Activated CD4-positive, alpha-beta memory T cell treated with anti-CD3 and anti-CD28 coated beads, Interleukin-2, amount 10 ng/mL, durations not matched to agents 7 days and 5 days (primary cell): ENCODE results near the gene C1orf74. TPM values are rescaled to one million over a fixed set of nuclear protein-coding genes. Genes with fewer than 3 reads are reported as not detected.

Experiments
- CTCF ChIA-PET: fragments of 350-600 bp; sonication (Branson Sonifier 250); formaldehyde crosslinking; loops from one replicate; lab custom pipeline; 2021; ENCODE audit warnings: antibody characterized with exemption, inconsistent platforms; lab: Charles Lee
- POLR2A ChIA-PET: fragments of 350-600 bp; sonication (Branson Sonifier 250); formaldehyde crosslinking; loops from one replicate; lab custom pipeline; 2021; ENCODE audit warnings: antibody characterized with exemption; lab: Charles Lee
- DNase-seq: peaks from one replicate; pipeline ENCODE4 v3.0.0-alpha.2; 2020
- H3K27ac Mint-ChIP-seq: one replicate; pipeline ENCODE4 v1.8.0; 2021; ENCODE audit warnings: mild to moderate bottlenecking, mixed read lengths
- H3K27me3 Mint-ChIP-seq: one replicate; pipeline ENCODE4 v1.8.0; 2021; ENCODE audit warnings: mixed read lengths
- H3K36me3 Mint-ChIP-seq: one replicate; pipeline ENCODE4 v1.8.0; 2021; ENCODE audit warnings: low read depth, mixed read lengths
- H3K4me1 Mint-ChIP-seq: one replicate; pipeline ENCODE4 v1.8.0; 2021; ENCODE audit warnings: mixed read lengths
- H3K4me3 Mint-ChIP-seq: one replicate; pipeline ENCODE4 v1.8.0; 2021; ENCODE audit warnings: mild to moderate bottlenecking, mixed read lengths
- H3K9me3 Mint-ChIP-seq: one replicate; pipeline ENCODE4 v1.8.0; 2021; ENCODE audit warnings: mixed read lengths
- total RNA-seq, 2 experiments: library from RNA; stranded (reverse); gene quantifications; one replicate each; pipeline ENCODE4 v1.2.3, GENCODE V29; 2021

The C1orf74 gene
- total RNA-seq, 2 experiments from 2014 or later = 2.1 to 2.2 TPM

- Mint-ChIP-seq H3K36me3 (peaks cover 26% of the 10 kb centered on the region), H3K9me3 (no peaks in the 10 kb centered on the region), H3K27ac (no peak overlapping the region), H3K4me1 (peaks cover 48% of the 10 kb centered on the region), H3K27me3 (no peaks in the 10 kb centered on the region), H3K4me3 (no peak overlapping the region)
- DNase-seq = no peak
- ChIA-PET CTCF (interaction anchor here (1.1 to 5.8 kb wide), 10 partner anchors 10 to 201 kb away, joined by 4 to 115 read pairs (median 12); partner anchors contain the start of genes C1orf74 and TRAF3IP3), POLR2A (interaction anchor here (0.6 to 20.7 kb wide), 11 partner anchors 13 to 606 kb away, joined by 3 to 799 read pairs (median 7); partner anchors contain the start of genes C1orf74, G0S2, TRAF3IP3 and UTP25)
Observed at GRCh38 chr1:209767706-209768105, 16.7 kb downstream of the C1orf74 start.

- Mint-ChIP-seq H3K4me3 (peak overlapping the region; percentile 23), H3K36me3 (peaks cover 32% of the 10 kb centered on the region), H3K27me3 (no peaks in the 10 kb centered on the region), H3K27ac (no peak overlapping the region), H3K4me1 (peaks cover 54% of the 10 kb centered on the region), H3K9me3 (no peaks in the 10 kb centered on the region)
- ChIA-PET POLR2A (interaction anchor here (1.2 to 20.7 kb wide), 4 partner anchors 12 to 81 kb away, joined by 4 to 799 read pairs (median 114); partner anchors contain the start of genes C1orf74 and TRAF3IP3), CTCF (interaction anchor here (1.5 to 5.8 kb wide), 6 partner anchors 9 to 201 kb away, joined by 3 to 115 read pairs (median 12); partner anchors contain the start of gene TRAF3IP3)
- no peak for DNase-seq
Observed at GRCh38 chr1:209767096-209767495, 17.3 kb downstream of the C1orf74 start.

- H3K4me3 Mint-ChIP-seq = peak overlapping the region; percentile 56
- H3K27me3 Mint-ChIP-seq = no peaks in the 10 kb centered on the region
- ChIA-PET POLR2A (interaction anchor here (0.5 to 20.7 kb wide), 5 partner anchors 11 to 197 kb away, joined by 3 to 799 read pairs (median 3); partner anchors contain the start of genes C1orf74, TRAF3IP3 and UTP25), CTCF (interaction anchor here (1.6 to 5.8 kb wide), 4 partner anchors 8 to 200 kb away, joined by 3 to 115 read pairs (median 54); partner anchors contain the start of gene TRAF3IP3)
- H3K4me1 Mint-ChIP-seq = peaks cover 64% of the 10 kb centered on the region
- DNase-seq = no peak
- no peak overlapping the region for H3K27ac Mint-ChIP-seq
- peaks cover 42% of the 10 kb centered on the region for H3K36me3 Mint-ChIP-seq
- no peaks in the 10 kb centered on the region for H3K9me3 Mint-ChIP-seq
Observed at GRCh38 chr1:209766051-209766450, 18.3 kb downstream of the C1orf74 start.

GRCh38 chr1:209761011-209761635 is 23.2 kb downstream of the C1orf74 start:
- H3K36me3 Mint-ChIP-seq = peaks cover 91% of the 10 kb centered on the region
- H3K4me3 Mint-ChIP-seq = peak overlapping the region; percentile 58
- H3K27me3 Mint-ChIP-seq = no peaks in the 10 kb centered on the region
- POLR2A ChIA-PET = interaction anchor here (1.2 to 15.2 kb wide), 4 partner anchors 9 to 23 kb away, joined by 3 to 799 read pairs (median 12); partner anchors contain the start of gene C1orf74
- H3K27ac Mint-ChIP-seq = peak overlapping the region; percentile 50
- peaks cover 77% of the 10 kb centered on the region for H3K4me1 Mint-ChIP-seq
- CTCF ChIA-PET = interaction anchor here (1.0 to 6.8 kb wide), 4 partner anchors 7 to 195 kb away, joined by 3 to 98 read pairs (median 7); no protein-coding TSS in a partner anchor
- H3K9me3 Mint-ChIP-seq = no peaks in the 10 kb centered on the region
- DNase-seq = no peak

GRCh38 chr1:209759829-209760359 is 24.5 kb downstream of the C1orf74 start:
- Mint-ChIP-seq H3K36me3 (peaks cover 93% of the 10 kb centered on the region), H3K27me3 (no peaks in the 10 kb centered on the region), H3K4me3 (peak overlapping the region; percentile 47), H3K9me3 (no peaks in the 10 kb centered on the region), H3K4me1 (peaks cover 76% of the 10 kb centered on the region), H3K27ac (peak overlapping the region; percentile 24)
- POLR2A ChIA-PET = interaction anchor here (1.2 to 15.2 kb wide), 4 partner anchors 8 to 25 kb away, joined by 3 to 799 read pairs (median 12); partner anchors contain the start of gene C1orf74
- CTCF ChIA-PET = interaction anchor here (1.6 to 6.8 kb wide), 3 partner anchors 8 to 12 kb away, joined by 9 to 98 read pairs (median 25); no protein-coding TSS in a partner anchor
- no peak for DNase-seq

- POLR2A ChIA-PET = interaction anchor here (0.7 to 15.2 kb wide), 3 partner anchors 9 to 26 kb away, joined by 3 to 799 read pairs (median 19); partner anchors contain the start of gene C1orf74
- Mint-ChIP-seq H3K4me1 (peaks cover 76% of the 10 kb centered on the region), H3K36me3 (peaks cover 81% of the 10 kb centered on the region), H3K27ac (peak overlapping the region; percentile 96), H3K9me3 (no peaks in the 10 kb centered on the region), H3K27me3 (no peaks in the 10 kb centered on the region), H3K4me3 (peak overlapping the region; percentile 97)
- no peak for DNase-seq
- CTCF ChIA-PET = interaction anchor here (0.9 to 6.8 kb wide), 3 partner anchors 10 to 26 kb away, joined by 3 to 98 read pairs (median 25); partner anchors contain the start of gene C1orf74
Observed at GRCh38 chr1:209758400-209758799, 26.0 kb downstream of the C1orf74 start.

- peak overlapping the region; percentile 97 for H3K4me3 Mint-ChIP-seq
- no peaks in the 10 kb centered on the region for H3K9me3 Mint-ChIP-seq
- peaks cover 75% of the 10 kb centered on the region for H3K4me1 Mint-ChIP-seq
- CTCF ChIA-PET = interaction anchor here (0.9 to 6.8 kb wide), 6 partner anchors 9 to 190 kb away, joined by 3 to 98 read pairs (median 6); partner anchors contain the start of gene UTP25
- peaks cover 66% of the 10 kb centered on the region for H3K36me3 Mint-ChIP-seq
- H3K27me3 Mint-ChIP-seq = no peaks in the 10 kb centered on the region
- POLR2A ChIA-PET = interaction anchor here (1.1 to 15.2 kb wide), 9 partner anchors 9 to 617 kb away, joined by 4 to 799 read pairs (median 11); partner anchors contain the start of genes C1orf74, G0S2 and UTP25
- peak; percentile 55 for DNase-seq
- H3K27ac Mint-ChIP-seq = peak overlapping the region; percentile 96
Observed at GRCh38 chr1:209756615-209757445, 27.5 kb downstream of the C1orf74 start.

GRCh38 chr1:209755926-209756614 is 28.3 kb downstream of the C1orf74 start, which contains the start of gene TRAF3IP3:
Gene TRAF3IP3 (plus strand): TSS chr1:209756053. CDS start chr1:209760040, 3,987 bp downstream.
- Mint-ChIP-seq H3K27ac (peak within 1 kb of the TSS; percentile 96), H3K4me3 (peak within 1 kb of the TSS; percentile 97), H3K27me3 (no peaks in the 10 kb centered on the region), H3K36me3 (peaks cover 58% of the 10 kb centered on the region), H3K9me3 (no peaks in the 10 kb centered on the region), H3K4me1 (peaks cover 75% of the 10 kb centered on the region)
- peak; percentile 88 for DNase-seq
- ChIA-PET POLR2A (interaction anchor here (0.9 to 15.2 kb wide), 10 partner anchors 9 to 618 kb away, joined by 3 to 799 read pairs (median 8); partner anchors contain the start of genes C1orf74, G0S2 and UTP25), CTCF (interaction anchor here (0.9 to 6.8 kb wide), 9 partner anchors 8 to 189 kb away, joined by 3 to 98 read pairs (median 5); partner anchors contain the start of gene UTP25)

- Mint-ChIP-seq H3K9me3 (no peaks in the 10 kb centered on the region), H3K4me1 (peaks cover 75% of the 10 kb centered on the region), H3K36me3 (peaks cover 50% of the 10 kb centered on the region), H3K27ac (peak overlapping the region; percentile 96), H3K27me3 (no peaks in the 10 kb centered on the region), H3K4me3 (peak overlapping the region; percentile 97)
- CTCF ChIA-PET = interaction anchor here (1.1 to 6.8 kb wide), 7 partner anchors 7 to 179 kb away, joined by 4 to 98 read pairs (median 6); no protein-coding TSS in a partner anchor
- POLR2A ChIA-PET = interaction anchor here (0.9 to 15.2 kb wide), 8 partner anchors 8 to 619 kb away, joined by 3 to 799 read pairs (median 12); partner anchors contain the start of genes C1orf74 and G0S2
- DNase-seq = no peak
Observed at GRCh38 chr1:209755256-209755655, 29.1 kb downstream of the C1orf74 start.

GRCh38 chr1:209752890-209753289 is 31.5 kb downstream of the C1orf74 start:
- ChIA-PET CTCF (interaction anchor here (0.9 to 6.8 kb wide), 4 partner anchors 11 to 167 kb away, joined by 3 to 115 read pairs (median 3); no protein-coding TSS in a partner anchor), POLR2A (interaction anchor here (1.6 to 15.2 kb wide), 2 partner anchors 19 to 31 kb away, joined by 7 to 799 read pairs; partner anchors contain the start of gene C1orf74)
- Mint-ChIP-seq H3K4me3 (peak overlapping the region; percentile 69), H3K27ac (peak overlapping the region; percentile 99), H3K36me3 (peaks cover 26% of the 10 kb centered on the region), H3K9me3 (no peaks in the 10 kb centered on the region), H3K27me3 (no peaks in the 10 kb centered on the region), H3K4me1 (peaks cover 68% of the 10 kb centered on the region)
- DNase-seq = no peak
